A673 (cell line): ENCODE data around the gene SAT1.

ENCODE experiments used
- CTCF ChIP-seq: fragments of 300-800, 200-600 bp; sonication (generic); conservative IDR thresholded peaks from 2 replicates; pipeline ENCODE4 v1.5.1; 2017; ENCODE audit warnings: low read depth, mild to moderate bottlenecking, antibody characterized with exemption, low read length, moderate library complexity, mixed read lengths
- EZH2 ChIP-seq: fragments of 200-600 bp; sonication (generic); IDR thresholded peaks from 2 replicates; pipeline ENCODE4 v1.6.1; 2017; ENCODE audit warnings: borderline replicate concordance, low read depth, mild to moderate bottlenecking, mixed read lengths, antibody characterized with exemption, low read length; ENCODE audit not compliant: poor library complexity, severe bottlenecking

- TF ChIP-seq CTCF (no peak), EZH2 (no peak)
Observed at GRCh38 chrX:23742174-23742696, 40.7 kb upstream of the SAT1 start.
